HG03378 (cell line): ENCODE measurements around the gene ZNF699.
"Not testable (repeated sequence)": the region's sequence is repeated elsewhere in the genome, so short reads cannot be mapped to it uniquely, and the experiment has no call there.

Experiments used
- ATAC-seq: cut with Tn5 transposase; IDR thresholded peaks from one replicate; pipeline ENCODE4 v1.9.1; 2021; ENCODE audit warnings: mild to moderate bottlenecking, moderate library complexity; ENCODE audit not compliant: unreplicated experiment

ZNF699 gene

DNA sequence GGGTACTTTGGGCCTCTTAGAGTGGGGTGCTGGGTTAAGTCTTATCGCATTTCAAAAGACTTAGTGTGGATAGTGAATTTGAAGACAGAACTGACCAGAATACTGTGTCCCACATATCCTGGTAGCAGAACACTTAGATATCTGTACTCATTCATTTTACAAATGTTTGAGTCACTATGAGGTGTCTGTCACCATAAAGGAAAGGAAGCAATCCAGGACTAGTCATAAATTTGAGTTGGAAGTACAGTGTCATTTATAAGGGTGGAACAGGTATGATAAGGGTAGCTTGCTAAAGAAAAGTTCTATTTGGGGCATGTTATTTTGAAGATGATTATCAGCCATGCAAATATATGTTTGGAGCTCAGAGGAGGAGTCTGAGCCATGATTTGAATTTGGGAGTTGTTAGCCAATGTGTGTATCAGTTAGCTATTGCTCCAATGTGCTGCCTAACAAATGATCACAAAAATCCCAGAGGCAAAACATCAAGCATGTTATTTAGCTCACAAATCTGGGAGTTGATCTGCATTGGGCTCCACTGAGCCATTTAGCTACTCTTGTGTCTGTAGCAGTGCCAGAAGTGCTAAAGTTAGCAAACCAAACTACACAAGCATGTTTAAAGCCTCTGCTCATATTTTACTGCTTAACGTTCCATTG is 20.3 kb downstream of the ZNF699 start:
- no peak for ATAC-seq

DNA sequence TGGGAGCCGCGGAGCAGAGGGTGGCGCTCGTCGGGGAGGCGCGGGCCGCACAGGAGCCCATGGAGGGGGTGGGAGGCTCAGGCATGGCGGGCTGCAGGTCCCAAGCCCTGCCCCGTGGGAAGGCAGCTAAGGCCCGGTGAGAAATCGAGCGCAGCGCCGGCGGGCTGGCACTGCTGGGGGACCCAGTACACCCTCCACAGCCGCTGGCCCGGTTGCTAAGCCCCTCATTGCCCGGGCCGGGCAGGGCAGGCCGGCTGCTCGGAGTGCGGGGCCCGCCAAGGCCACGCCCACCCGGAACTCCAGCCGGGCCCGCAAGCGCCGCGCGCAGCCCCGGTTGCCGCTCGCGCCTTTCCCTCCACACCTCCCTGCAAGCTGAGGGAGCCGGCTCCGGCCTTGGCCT is 26.2 kb downstream of the ZNF699 start:
- ATAC-seq: not testable (repeated sequence)

DNA sequence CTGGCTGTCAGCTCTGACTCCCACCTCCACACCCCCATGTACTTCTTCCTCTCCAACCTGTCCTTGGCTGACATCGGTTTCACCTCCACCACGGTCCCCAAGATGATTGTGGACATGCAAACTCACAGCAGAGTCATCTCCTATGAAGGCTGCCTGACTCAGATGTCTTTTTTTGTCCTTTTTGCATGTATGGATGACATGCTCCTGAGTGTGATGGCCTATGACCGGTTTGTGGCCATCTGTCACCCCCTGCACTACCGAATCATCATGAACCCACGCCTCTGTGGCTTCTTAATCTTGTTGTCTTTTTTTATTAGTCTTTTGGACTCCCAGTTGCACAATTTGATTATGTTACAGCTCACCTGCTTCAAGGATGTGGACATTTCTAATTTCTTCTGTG is 58.4 kb downstream of the ZNF699 start:
- ATAC-seq: no peak

DNA sequence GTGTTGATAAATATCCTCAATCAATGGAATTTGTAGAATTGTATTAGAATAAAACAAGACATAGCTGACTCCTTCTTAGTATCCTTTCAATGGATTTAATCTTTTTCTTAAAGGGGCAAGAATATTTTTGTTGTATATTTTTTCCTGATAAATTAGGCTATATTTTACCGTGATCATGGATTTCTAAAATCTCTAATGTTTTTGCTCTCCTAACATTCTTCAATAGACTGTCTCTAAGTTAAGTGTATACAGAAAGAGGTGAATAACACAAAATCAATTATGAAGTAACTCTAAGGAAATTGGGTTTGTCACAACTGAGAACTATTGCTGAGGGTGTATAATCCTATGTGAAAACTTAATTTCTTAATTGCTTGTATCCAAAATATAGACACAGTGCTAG is 59.0 kb downstream of the ZNF699 start, which contains the start of gene OR7E24:
Gene OR7E24 (plus strand): TSS at position 301 of the 400 bp plus-strand sequence. CDS start 114 bp downstream, outside the sequence.
- ATAC-seq: no peak
